Effector memory CD4-positive, alpha-beta T cell (primary cell): ENCODE measurements around the gene GPRASP1.

Experiments
- DNase-seq, 3 donors: peaks; one replicate each; pipeline ENCODE4 v3.0.0-alpha.2; 2020
- H3K27ac ChIP-seq: 2 replicates; pipeline ENCODE4 v1.7.0; 2013; ENCODE audit warnings: mild to moderate bottlenecking, low read length, moderate library complexity; ENCODE audit not compliant: insufficient read depth, poor library complexity, severe bottlenecking
- H3K27me3 ChIP-seq: replicated peaks from 2 replicates; pipeline ENCODE4 v1.7.0; 2013; ENCODE audit warnings: mild to moderate bottlenecking, low read length; ENCODE audit not compliant: insufficient read depth, control insufficient read depth, poor library complexity, severe bottlenecking
- H3K36me3 ChIP-seq: 2 replicates; pipeline ENCODE4 v1.7.0; 2013; ENCODE audit warnings: mild to moderate bottlenecking, low read length, moderate library complexity; ENCODE audit not compliant: control insufficient read depth, insufficient read depth
- H3K4me1 ChIP-seq: 2 replicates; pipeline ENCODE4 v1.7.0; 2013; ENCODE audit warnings: low read length, mild to moderate bottlenecking; ENCODE audit not compliant: control insufficient read depth, insufficient read depth, poor library complexity, severe bottlenecking
- H3K4me3 ChIP-seq: 2 replicates; pipeline ENCODE4 v1.7.0; 2013; ENCODE audit warnings: low read length, low read depth, mild to moderate bottlenecking; ENCODE audit not compliant: insufficient read depth, poor library complexity, severe bottlenecking
- H3K9me3 ChIP-seq: 2 replicates; pipeline ENCODE4 v1.7.0; 2013; ENCODE audit warnings: mild to moderate bottlenecking, low read length, moderate library complexity; ENCODE audit not compliant: control insufficient read depth

GPRASP1 gene

DNA sequence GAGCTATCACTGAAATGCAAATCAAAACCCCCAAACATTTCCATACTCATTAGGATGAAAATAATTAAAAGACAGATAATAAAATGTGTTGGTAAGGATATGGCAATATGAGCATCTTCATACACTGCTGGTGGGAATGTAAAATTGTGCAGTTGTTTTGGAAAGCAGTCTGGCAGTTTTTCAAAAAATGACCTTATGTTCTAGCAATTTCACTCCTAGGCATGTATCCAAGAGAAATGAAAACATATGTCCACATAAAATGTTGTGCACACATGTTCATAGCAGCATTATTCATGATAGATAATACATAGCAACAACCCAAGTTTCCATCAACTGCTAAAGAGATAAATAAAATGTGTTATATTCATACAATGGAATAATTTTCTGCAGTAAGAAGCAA, 46.2 kb downstream of the GPRASP1 start:
- Histone ChIP-seq H3K27me3 (no peaks in the 10 kb centered on the region), H3K9me3 (no peaks in the 10 kb centered on the region), H3K27ac (no peak overlapping the region), H3K4me1 (no peaks in the 10 kb centered on the region), H3K36me3 (no peaks in the 10 kb centered on the region), H3K4me3 (no peak overlapping the region)
- no peak for DNase-seq
